Measurements from ENCODE around the gene VAC14.

VAC14 gene

GRCh38 chr16:70753228-70753627 lies 47.7 kb downstream of the VAC14 start:
- POLR2A ChIA-PET = no interaction called here

More at GRCh38 chr16:70753228-70753627, 47.7 kb downstream of the VAC14 start:
- no peak overlapping the region for H3K4me3 ChIP-seq (ENCODE audit: low read depth, low read length)
- no peaks in the 10 kb centered on the region for H3K4me1 ChIP-seq (ENCODE audit: control insufficient read depth, insufficient read depth, low read length)
- TF ChIP-seq ZNF510 (tag by site-specific recombination; IDR thresholded peaks at IDR 0.05; ENCODE audit: insufficient replicate concordance) (no peak), PBX3 (CRISPR knock-in tag; IDR thresholded peaks at IDR 0.05) (no peak), KLF10 (tag by site-specific recombination; IDR thresholded peaks at IDR 0.05) (no peak), HIC1 (tag by site-specific recombination; IDR thresholded peaks at IDR 0.05) (no peak), ZNF777 (tag by site-specific recombination; IDR thresholded peaks at IDR 0.05; ENCODE audit: borderline replicate concordance) (no peak), ZFHX2 (tag by site-specific recombination; conservative IDR thresholded peaks at IDR 0.05) (no peak), GLI2 (tag by site-specific recombination; IDR thresholded peaks at IDR 0.05; ENCODE audit: borderline replicate concordance, low read depth) (no peak), ZSCAN30 (tag by site-specific recombination; IDR thresholded peaks at IDR 0.05) (no peak), KLF7 (tag by site-specific recombination; IDR thresholded peaks at IDR 0.05; ENCODE audit: borderline replicate concordance) (no peak), TCF7L2 (IDR thresholded peaks at IDR 0.05; ENCODE audit: borderline replicate concordance, low read depth, low read length) (no peak), REST (tag by site-specific recombination; IDR thresholded peaks at IDR 0.05) (no peak), INSM2 (tag by site-specific recombination; IDR thresholded peaks at IDR 0.05) (no peak), ZNF302 (tag by site-specific recombination; IDR thresholded peaks at IDR 0.05; ENCODE audit: low read depth) (no peak), ZFP69B (tag by site-specific recombination; IDR thresholded peaks at IDR 0.05) (no peak)
- TF ChIP-seq, protein P1, sequence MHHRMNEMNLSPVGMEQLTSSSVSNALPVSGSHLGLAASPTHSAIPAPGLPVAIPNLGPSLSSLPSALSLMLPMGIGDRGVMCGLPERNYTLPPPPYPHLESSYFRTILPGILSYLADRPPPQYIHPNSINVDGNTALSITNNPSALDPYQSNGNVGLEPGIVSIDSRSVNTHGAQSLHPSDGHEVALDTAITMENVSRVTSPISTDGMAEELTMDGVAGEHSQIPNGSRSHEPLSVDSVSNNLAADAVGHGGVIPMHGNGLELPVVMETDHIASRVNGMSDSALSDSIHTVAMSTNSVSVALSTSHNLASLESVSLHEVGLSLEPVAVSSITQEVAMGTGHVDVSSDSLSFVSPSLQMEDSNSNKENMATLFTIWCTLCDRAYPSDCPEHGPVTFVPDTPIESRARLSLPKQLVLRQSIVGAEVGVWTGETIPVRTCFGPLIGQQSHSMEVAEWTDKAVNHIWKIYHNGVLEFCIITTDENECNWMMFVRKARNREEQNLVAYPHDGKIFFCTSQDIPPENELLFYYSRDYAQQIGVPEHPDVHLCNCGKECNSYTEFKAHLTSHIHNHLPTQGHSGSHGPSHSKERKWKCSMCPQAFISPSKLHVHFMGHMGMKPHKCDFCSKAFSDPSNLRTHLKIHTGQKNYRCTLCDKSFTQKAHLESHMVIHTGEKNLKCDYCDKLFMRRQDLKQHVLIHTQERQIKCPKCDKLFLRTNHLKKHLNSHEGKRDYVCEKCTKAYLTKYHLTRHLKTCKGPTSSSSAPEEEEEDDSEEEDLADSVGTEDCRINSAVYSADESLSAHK (tag by site-specific recombination; IDR thresholded peaks at IDR 0.05) = no peak
- no peaks in the 10 kb centered on the region for H3K9me3 ChIP-seq (ENCODE audit: control insufficient read depth, insufficient read depth, low read depth, low read length)
- peaks cover 0 to 10% of the 10 kb centered on the region in 2 experiments; a peak in 1 of 3 replicates for H3K36me3 ChIP-seq (ENCODE audit: control insufficient read depth in 2 of 2, insufficient read depth in 1 of 2, low read length in 2 of 2)
- no peak overlapping the region for H3K27ac ChIP-seq (ENCODE audit: extremely low read depth, low read depth, low read length)
- CTCF ChIA-PET = interaction anchor here (2.3 kb wide), 1 partner anchor 15 kb away, joined by 14 read pairs; no protein-coding TSS in a partner anchor

Measured in HEK293 (cell line).